Activated CD8-positive, alpha-beta memory T cell treated with anti-CD3 and anti-CD28 coated beads for 48 hours (primary cell): ENCODE measurements around the gene SPEF1.
A peak's percentile ranks its signal among the peaks of the same experiment; 100 is the strongest.

Experiments
- DNase-seq, 3 experiments: peaks; one replicate each; pipeline ENCODE4 v3.0.0-alpha.2; 2020; ENCODE audit warnings: low read depth in 2 of 3, low spot score in 2 of 3

The SPEF1 gene

GRCh38 chr20:3767427-3768341 is 13.6 kb downstream of the SPEF1 start, which contains the start of gene ADISSP:
TSS of gene ADISSP (minus strand) at chr20:3767753. CDS start at chr20:3760100, 7,653 bp downstream.
- peak; percentile 90 to 96 (median 93) for DNase-seq

GRCh38 chr20:3767110-3767426 is 14.2 kb downstream of the SPEF1 start:
- no peak for DNase-seq

GRCh38 chr20:3766422-3767109 is 14.7 kb downstream of the SPEF1 start:
- DNase-seq, result no peak

GRCh38 chr20:3765171-3765882 is 15.9 kb downstream of the SPEF1 start:
- no peak for DNase-seq

- no peak for DNase-seq
Measured at GRCh38 chr20:3764659-3765058, 16.6 kb downstream of the SPEF1 start.

GRCh38 chr20:3763671-3764601 is 17.3 kb downstream of the SPEF1 start:
- no peak for DNase-seq

GRCh38 chr20:3760655-3761348 is 20.4 kb downstream of the SPEF1 start:
- no peak for DNase-seq

GRCh38 chr20:3759884-3760283 is 21.4 kb downstream of the SPEF1 start:
- DNase-seq, result no peak

GRCh38 chr20:3759316-3759823 is 21.9 kb downstream of the SPEF1 start:
- no peak for DNase-seq

GRCh38 chr20:3758566-3758965 is 22.7 kb downstream of the SPEF1 start:
- DNase-seq, result no peak

- DNase-seq, result no peak
Measured at GRCh38 chr20:3757268-3757667, 24.0 kb downstream of the SPEF1 start.

GRCh38 chr20:3755814-3756480 is 25.3 kb downstream of the SPEF1 start:
- DNase-seq, result no peak

GRCh38 chr20:3755269-3755668 is 26.0 kb downstream of the SPEF1 start:
- no peak for DNase-seq

GRCh38 chr20:3754276-3754630 is 27.0 kb downstream of the SPEF1 start:
- DNase-seq, result no peak

GRCh38 chr20:3753501-3754275 is 27.6 kb downstream of the SPEF1 start:
- no peak for DNase-seq

- no peak for DNase-seq
Measured at GRCh38 chr20:3753098-3753497, 28.1 kb downstream of the SPEF1 start.

GRCh38 chr20:3752386-3752759 is 28.9 kb downstream of the SPEF1 start:
- no peak for DNase-seq

GRCh38 chr20:3751675-3752385 is 29.4 kb downstream of the SPEF1 start:
- DNase-seq, result no peak
